HG03442 (cell line): ENCODE results near the gene DARS2.

ENCODE experiments used
- ATAC-seq: cut with Tn5 transposase; IDR thresholded peaks from one replicate; pipeline ENCODE4 v1.9.1; 2021; ENCODE audit warnings: mild to moderate bottlenecking, moderate library complexity; ENCODE audit not compliant: unreplicated experiment

The DARS2 gene

GRCh38 chr1:173886746-173887611 lies 62.5 kb downstream of the DARS2 start:
- ATAC-seq = no peak

- no peak for ATAC-seq
Measured at GRCh38 chr1:173887627-173888026, 63.2 kb downstream of the DARS2 start.

- no peak for ATAC-seq
Measured at GRCh38 chr1:173888749-173889148, 64.3 kb downstream of the DARS2 start.

GRCh38 chr1:173889885-173890284 lies 65.4 kb downstream of the DARS2 start:
- ATAC-seq = no peak

GRCh38 chr1:173893611-173894010 lies 69.1 kb downstream of the DARS2 start:
- no peak for ATAC-seq

- ATAC-seq = no peak
Measured at GRCh38 chr1:173894189-173894588, 69.7 kb downstream of the DARS2 start.

GRCh38 chr1:173900427-173900826 lies 76.0 kb downstream of the DARS2 start:
- ATAC-seq = no peak

GRCh38 chr1:173900992-173901391 lies 76.5 kb downstream of the DARS2 start:
- ATAC-seq = no peak

- no peak for ATAC-seq
Measured at GRCh38 chr1:173903827-173904531, 79.5 kb downstream of the DARS2 start.
